ENCODE results near the gene HIPK2.

- TF ChIP-seq CTCF (IDR thresholded peaks at IDR 0.05) (no peak), POLR2AphosphoS5 (IDR thresholded peaks at IDR 0.05) (no peak), POLR2A (IDR thresholded peaks at IDR 0.05) (no peak), EP300 (IDR thresholded peaks at IDR 0.05) (no peak)
Observed at GRCh38 chr7:139560678-139561077, 217.1 kb downstream of the HIPK2 start.
